HCT116 (cell line): ENCODE measurements around the gene TAF11L4.
"Not testable (repeated sequence)": the region's sequence is repeated elsewhere in the genome, so short reads cannot be mapped to it uniquely, and the experiment has no call there.

Experiments
- EZH2 ChIP-seq: fragments of 200-600 bp; sonication (generic); IDR thresholded peaks from 2 replicates; pipeline ENCODE4 v1.6.1; 2017; ENCODE audit warnings: antibody characterized with exemption, mixed run types
- EZH2phosphoT487 ChIP-seq: fragments of 200-600 bp; IDR thresholded peaks from 2 replicates; pipeline ENCODE4 v1.6.1; 2018; ENCODE audit warnings: antibody characterized with exemption, borderline replicate concordance
- FOSL1 ChIP-seq: IDR thresholded peaks from 2 replicates; pipeline ENCODE4 v1.6.1; 2012; ENCODE audit warnings: low read depth
- POLR2A ChIP-seq: IDR thresholded peaks from 2 replicates; pipeline ENCODE4 v1.7.0; 2011; ENCODE audit warnings: borderline replicate concordance; ENCODE audit not compliant: insufficient read depth, insufficient read length; ENCODE audit errors: extremely low read depth
- POLR2AphosphoS5 ChIP-seq: IDR thresholded peaks from 2 replicates; pipeline ENCODE4 v1.6.1; 2011; ENCODE audit warnings: mild to moderate bottlenecking, low read depth, low read length, moderate library complexity
- RAD21 ChIP-seq: IDR thresholded peaks from 2 replicates; pipeline ENCODE4 v1.6.1; 2012; ENCODE audit warnings: low read depth, mild to moderate bottlenecking
- REST ChIP-seq: IDR thresholded peaks from 2 replicates; pipeline ENCODE4 v1.6.1; 2012; ENCODE audit warnings: low read depth
- SIN3A ChIP-seq: IDR thresholded peaks from 2 replicates; pipeline ENCODE4 v1.6.1; 2012; ENCODE audit warnings: low read depth
- SP1 ChIP-seq: IDR thresholded peaks from 2 replicates; pipeline ENCODE4 v1.6.1; 2012; ENCODE audit warnings: low read depth
- YY1 ChIP-seq: IDR thresholded peaks from 2 replicates; pipeline ENCODE4 v1.6.1; 2011; ENCODE audit warnings: low read length, low read depth, moderate library complexity, mild to moderate bottlenecking; ENCODE audit not compliant: insufficient replicate concordance; ENCODE audit errors: extremely low read depth
- ZFX ChIP-seq: fragments of 450-650 bp; IDR thresholded peaks from 2 replicates; pipeline ENCODE4 v1.6.1; 2017
- TF ChIP-seq, protein P1 (sequence below), 3 experiments: fragments of 200-600 bp in 1 of 3; sonication (generic) in 1 of 3; IDR thresholded peaks in 2 of 3; conservative IDR thresholded peaks in 1 of 3; 2 replicates each; pipeline ENCODE4 v1.5.1; 2012 to 2017; ENCODE audit warnings: low read depth in 2 of 3, low read length in 2 of 3, antibody characterized with exemption in 1 of 3, borderline replicate concordance in 1 of 3, control low read depth in 1 of 3, mild to moderate bottlenecking in 1 of 3, mixed read lengths in 1 of 3, mixed run types in 1 of 3, moderate library complexity in 1 of 3; ENCODE audit not compliant: insufficient read depth in 1 of 3

- TF ChIP-seq, protein P1, sequence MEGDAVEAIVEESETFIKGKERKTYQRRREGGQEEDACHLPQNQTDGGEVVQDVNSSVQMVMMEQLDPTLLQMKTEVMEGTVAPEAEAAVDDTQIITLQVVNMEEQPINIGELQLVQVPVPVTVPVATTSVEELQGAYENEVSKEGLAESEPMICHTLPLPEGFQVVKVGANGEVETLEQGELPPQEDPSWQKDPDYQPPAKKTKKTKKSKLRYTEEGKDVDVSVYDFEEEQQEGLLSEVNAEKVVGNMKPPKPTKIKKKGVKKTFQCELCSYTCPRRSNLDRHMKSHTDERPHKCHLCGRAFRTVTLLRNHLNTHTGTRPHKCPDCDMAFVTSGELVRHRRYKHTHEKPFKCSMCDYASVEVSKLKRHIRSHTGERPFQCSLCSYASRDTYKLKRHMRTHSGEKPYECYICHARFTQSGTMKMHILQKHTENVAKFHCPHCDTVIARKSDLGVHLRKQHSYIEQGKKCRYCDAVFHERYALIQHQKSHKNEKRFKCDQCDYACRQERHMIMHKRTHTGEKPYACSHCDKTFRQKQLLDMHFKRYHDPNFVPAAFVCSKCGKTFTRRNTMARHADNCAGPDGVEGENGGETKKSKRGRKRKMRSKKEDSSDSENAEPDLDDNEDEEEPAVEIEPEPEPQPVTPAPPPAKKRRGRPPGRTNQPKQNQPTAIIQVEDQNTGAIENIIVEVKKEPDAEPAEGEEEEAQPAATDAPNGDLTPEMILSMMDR (IDR thresholded peaks at IDR 0.05 in 2 of 3, conservative IDR thresholded peaks at IDR 0.05 in 1 of 3; ENCODE audit: borderline replicate concordance in 1 of 3, insufficient read depth in 1 of 3, low read depth in 2 of 3, low read length in 2 of 3), result not testable (repeated sequence)
- not testable (repeated sequence) for TF ChIP-seq POLR2A, POLR2AphosphoS5, RAD21, SP1, SIN3A, REST, EZH2, ZFX, YY1, FOSL1, EZH2phosphoT487
Observed at GRCh38 chr5:17497931-17498330, 23.7 kb upstream of the TAF11L4 start, which contains the start of gene TAF11L2.
